Activated CD8-positive, alpha-beta memory T cell treated with anti-CD3 and anti-CD28 coated beads, Interleukin-2, amount 50 U/mL, for 48 hours (primary cell): ENCODE data around the gene FOXL3.

Experiments used
- DNase-seq: peaks from one replicate; pipeline ENCODE4 v3.0.0-alpha.2; 2020

FOXL3 gene

DNA sequence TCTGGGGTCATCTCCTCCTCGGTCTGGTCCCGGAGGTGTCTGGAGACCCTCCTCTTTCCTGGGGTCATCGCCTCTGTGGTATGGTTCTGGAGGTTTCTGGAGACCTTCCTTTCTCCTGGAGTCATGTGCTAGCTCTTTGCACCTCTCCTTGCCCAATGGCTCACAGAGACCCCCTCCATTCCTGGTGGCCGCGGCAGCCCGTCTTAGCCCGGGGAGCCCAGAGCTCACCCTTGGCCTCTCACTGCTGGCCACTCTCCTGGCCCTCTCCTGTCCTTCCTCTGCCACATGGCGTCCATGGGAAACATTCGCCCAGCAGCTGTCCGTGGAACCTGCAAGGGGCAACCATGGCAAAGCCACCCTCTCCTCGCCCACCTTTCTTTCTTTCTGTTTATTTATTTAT, 20.2 kb upstream of the FOXL3 start:
- DNase-seq: no peak

DNA sequence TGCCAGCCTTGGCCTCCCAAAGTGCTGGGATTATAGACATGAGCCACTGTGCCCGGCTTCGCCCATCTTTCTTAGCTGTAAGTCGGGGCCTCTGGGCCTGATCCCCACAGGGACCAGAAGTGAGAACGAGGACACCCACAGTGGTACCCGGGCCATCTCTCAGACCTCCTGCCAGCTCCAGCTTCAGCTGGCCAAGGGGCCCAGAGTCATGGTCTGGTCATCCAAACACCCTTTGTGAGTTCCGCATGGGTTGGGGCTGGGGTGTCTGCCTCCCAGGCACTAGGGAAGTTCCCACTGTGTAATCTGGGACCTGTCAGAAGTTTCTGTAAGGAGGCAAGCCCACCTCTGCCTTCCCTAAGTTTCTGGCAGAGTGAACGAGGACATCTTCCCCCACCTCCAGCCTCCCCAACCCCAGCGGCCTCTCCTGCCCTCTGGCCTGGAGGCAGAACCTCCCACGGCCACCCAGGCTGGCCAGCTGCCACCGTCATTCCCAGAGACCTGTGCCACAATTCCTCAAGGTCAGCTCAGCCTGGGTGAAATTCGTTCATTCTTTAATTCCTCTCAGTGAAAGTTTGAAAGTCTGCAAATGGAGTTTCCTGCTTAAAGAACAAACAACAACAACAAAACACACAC, 19.5 kb upstream of the FOXL3 start:
- no peak for DNase-seq

DNA sequence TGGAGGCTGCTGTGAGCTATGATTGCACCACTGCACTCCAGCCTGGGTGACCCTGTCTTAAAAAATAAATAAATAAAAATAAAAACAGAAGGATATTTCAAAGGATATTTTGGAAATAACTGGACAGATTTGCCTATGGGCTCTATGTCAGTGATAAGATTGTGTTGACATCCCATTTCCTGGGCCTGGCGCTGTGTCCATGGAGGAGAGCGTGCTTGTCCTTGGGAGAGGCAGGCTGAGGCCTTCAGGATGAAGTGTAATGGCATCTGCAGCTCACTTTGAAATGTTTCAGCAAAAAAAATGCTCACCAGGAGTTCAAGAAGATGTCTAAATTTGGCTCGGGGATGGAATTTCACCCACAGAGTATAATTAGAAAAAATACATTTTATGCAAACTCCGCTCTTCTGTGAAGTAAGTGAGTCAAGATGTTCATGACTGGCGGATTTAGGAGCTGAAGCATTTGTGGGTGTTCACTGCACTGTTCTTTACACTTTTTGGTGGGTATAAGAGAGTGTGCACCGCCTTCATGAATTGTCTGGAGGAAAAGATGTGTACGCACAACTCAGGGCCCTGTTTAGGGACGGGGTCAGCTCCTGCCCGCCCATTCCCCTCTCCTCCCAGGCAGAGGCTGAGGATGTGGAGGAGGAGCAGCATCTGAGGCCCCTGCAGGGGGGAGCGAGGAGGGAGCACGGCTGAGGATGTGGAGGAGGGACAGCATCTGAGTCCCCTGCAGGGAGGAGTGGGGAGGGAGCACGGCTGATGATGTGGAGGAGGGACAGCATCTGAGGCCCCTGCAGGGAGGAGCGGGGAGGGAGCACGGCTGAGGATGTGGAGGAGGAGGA, 18.5 kb upstream of the FOXL3 start:
- DNase-seq: no peak

DNA sequence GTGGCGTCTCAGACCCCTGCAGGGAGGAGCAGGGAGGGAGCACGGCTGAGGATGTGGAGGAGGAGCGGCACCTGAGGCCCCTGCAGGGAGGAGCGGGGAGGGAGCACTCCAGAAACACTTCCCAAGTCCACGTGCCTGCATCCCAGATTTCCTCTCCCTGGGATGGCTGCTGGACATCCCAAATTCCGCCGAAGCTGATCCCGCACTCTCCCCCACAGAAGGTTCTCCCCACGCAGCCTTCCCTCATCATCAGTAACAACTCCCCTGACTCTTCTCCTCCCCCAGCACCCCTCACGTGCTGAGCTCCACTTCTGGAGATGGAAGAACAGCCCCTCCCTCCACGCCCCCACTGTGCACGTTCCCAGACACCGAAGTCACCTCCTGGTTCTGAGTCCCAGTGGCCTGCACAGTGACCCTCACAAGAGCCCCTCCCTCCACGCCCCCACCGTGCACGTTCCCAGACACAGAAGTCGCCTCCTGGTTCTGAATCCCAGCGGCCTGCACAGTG, 17.8 kb upstream of the FOXL3 start:
- no peak for DNase-seq

DNA sequence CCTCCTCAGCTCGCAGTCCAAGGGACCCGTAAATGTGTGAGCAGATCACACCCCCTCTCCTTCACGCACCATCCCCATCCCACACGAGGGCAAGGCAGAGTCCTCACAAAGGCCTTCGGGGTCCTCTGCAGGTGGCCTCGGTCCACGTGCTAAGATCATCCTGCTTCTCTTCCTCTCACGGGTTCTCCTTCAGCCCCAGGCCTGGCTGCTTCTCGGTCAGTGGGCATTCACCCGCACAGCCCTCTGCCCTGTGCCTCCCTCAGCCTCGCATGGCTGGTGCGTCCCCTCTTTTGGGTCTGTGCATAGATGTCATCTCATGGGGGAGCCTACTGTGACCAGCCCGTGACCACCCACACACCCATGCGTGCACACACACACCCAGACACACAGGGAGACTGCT, 17.3 kb upstream of the FOXL3 start:
- DNase-seq: no peak

DNA sequence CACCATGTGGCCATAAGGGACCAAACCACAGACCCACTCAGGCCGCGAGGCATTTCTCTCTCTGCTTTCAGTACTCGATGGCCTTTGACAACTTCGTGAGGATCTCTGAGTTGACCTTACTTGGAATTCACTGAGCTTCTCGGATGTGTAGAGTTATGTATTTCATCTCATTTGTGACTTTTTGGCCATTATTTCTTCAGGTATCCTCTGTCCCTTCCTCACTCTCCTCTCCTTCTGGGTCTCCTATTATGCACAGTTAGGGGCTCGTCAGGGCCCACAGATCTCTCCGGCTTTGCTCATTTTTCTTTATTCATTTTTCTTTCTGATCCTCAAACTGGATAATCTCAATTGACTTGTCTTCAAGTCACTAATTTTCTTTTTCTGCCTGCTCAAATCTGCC, 16.6 kb upstream of the FOXL3 start:
- no peak for DNase-seq

DNA sequence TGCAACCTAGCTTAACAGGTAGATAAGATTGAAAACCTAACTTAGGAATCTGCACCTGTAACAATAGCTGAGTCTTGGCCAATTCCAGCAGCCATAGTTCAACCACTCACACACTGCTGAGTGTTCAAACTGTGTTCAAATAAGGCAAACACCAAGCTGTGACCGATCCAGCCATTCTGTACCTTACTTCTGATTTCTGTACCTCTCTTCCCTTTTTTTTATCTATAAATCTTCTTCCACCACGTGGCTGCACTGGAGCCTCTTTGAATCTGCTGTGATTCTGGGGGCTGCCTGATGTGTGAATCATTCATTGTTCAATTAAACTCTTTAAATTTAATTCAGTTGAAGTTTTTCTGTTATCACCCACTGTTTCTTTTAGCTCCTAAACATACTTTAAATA, 15.7 kb upstream of the FOXL3 start:
- no peak for DNase-seq

DNA sequence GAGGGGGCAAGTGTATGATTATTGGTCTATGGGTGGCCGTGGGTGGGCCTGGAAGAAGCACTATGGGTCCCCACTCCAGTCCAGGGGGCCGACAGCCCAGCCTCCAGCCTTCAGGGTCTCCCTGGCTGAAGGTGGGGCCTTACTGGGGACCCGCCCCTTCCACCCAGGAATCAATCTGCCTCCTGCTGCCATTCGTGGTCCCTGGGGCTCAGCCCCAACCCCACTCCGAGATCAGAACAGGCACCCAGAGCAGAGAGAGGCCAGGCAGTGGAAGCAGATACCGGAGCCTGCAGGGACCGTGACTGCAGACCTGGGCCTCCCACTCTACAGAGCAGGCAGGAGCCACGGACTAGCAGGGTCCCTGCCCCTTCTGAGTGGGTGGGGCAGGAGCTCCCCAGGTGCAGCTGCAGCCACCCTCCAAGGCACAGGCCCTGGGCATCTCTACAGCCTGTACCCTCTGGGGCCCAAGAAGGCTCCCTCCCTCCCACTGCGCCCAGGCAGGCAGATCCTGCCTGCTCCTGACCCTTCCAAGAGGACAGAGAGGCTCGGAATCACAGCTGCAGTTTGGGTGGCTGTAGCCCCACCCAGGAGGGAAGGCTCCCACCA, 13.6 kb upstream of the FOXL3 start:
- no peak for DNase-seq

DNA sequence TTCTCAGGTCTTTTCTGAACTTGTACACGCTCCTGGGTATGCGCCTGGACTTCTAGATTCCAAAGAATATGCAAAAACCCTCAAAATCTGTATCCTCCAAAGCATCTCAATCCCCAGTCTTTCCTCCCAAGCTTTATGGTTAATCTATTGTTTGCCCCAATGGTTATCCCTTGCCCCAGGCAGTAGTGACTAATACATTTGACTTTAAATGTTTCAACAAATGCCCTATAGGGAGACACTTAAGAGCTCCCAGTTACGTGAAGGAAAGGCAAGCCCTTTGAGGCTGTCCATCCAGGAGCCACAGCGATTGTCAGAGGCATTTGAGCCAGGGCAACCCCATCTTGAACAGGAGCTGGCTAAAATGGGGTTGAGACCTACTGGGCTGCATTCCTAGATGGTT, 12.7 kb upstream of the FOXL3 start:
- DNase-seq: no peak

DNA sequence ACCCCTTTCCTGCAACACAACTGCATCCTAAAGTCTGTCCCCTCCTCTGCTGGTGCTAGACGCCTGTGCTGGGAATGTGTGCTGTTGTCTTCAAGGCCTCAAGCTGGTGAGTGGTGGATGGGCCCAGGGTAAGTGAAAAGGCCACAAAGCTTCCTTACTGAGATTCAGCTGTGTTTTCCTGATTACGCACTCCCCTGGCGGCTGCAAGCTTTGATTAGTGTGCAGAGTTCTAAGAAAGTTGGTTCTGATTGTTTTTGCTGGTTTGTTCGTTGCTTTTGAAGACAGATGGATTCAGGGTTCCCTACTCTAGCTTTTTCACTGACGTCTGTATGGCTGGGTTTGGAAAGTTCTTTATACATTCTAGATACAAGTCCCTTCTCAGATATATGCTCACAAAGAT, 11.9 kb upstream of the FOXL3 start:
- DNase-seq: no peak

DNA sequence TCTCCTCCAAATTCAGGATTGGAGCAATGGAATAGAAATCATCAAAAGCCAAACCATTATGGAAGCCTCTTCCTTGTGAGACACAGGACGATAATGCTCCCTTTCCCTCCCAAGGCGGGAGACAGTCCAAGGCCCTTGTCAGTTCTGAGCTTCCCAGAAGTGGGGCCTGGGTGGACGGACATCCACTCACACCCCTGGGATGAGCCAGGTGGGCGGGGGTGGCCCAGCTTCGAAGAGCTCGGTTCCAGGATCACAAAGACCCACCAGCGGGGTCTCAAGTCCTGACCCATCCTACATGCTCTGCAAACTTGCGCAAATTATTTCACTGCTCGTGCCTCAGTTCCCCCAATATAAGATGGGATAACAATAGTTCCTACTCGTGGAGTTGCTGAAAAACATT, 10.1 kb upstream of the FOXL3 start:
- no peak for DNase-seq

DNA sequence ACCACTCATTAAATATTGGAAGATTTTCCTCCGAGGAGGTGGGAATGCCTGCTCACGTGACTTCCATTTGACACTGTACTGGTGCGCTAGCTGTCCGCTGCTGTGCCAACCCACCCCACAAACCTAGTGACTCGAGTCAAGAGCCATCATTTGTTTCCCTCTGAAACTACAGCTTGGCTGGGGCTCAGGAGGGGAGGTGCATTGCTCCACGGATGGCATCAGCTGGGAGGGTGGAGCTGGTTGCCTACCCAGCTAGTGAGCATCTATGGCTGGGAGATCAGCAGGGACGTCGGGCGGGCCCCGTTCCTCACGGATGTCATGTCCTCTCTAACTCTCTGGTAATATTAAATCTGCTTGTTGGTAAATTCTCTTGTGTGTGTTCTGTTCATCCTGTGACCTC, 9.5 kb upstream of the FOXL3 start:
- no peak for DNase-seq

DNA sequence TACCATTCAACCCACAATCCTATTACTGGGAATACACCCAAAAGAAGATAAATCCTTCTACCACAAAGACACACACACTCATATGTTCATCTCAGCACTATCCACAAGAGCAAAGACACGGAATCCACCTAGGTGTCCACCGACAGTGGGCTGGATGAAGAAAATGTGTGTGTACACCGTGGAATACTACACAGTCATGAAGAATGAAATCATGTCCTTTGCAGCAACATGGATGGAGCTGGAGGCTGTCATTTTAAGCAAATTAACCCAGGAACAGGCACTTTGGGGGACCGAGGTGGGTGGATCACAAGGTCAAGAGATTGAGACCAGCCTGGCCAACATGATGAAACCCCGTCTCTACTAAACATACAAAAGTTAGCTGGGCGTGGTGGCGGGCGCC, 8.3 kb upstream of the FOXL3 start:
- DNase-seq: no peak

DNA sequence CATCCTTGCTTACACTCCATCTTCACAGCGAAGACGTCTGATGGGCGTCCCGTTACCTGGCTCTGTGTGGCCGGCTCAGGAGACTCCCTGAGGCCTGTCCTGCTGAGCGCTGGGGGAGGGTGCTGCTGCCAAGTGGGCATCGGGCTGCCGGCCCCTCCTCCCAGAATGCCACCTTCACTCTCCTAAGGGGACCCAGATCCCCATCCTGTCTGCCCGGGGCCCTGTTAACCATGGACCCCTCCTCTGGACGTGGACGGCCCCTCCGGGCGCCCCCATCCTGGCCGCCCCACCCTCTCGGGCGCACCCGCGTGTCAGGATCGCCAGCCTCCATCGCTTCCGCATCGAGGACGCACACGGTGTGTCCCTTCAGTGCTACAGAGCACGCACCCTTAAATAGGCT, 7.3 kb upstream of the FOXL3 start:
- no peak for DNase-seq

DNA sequence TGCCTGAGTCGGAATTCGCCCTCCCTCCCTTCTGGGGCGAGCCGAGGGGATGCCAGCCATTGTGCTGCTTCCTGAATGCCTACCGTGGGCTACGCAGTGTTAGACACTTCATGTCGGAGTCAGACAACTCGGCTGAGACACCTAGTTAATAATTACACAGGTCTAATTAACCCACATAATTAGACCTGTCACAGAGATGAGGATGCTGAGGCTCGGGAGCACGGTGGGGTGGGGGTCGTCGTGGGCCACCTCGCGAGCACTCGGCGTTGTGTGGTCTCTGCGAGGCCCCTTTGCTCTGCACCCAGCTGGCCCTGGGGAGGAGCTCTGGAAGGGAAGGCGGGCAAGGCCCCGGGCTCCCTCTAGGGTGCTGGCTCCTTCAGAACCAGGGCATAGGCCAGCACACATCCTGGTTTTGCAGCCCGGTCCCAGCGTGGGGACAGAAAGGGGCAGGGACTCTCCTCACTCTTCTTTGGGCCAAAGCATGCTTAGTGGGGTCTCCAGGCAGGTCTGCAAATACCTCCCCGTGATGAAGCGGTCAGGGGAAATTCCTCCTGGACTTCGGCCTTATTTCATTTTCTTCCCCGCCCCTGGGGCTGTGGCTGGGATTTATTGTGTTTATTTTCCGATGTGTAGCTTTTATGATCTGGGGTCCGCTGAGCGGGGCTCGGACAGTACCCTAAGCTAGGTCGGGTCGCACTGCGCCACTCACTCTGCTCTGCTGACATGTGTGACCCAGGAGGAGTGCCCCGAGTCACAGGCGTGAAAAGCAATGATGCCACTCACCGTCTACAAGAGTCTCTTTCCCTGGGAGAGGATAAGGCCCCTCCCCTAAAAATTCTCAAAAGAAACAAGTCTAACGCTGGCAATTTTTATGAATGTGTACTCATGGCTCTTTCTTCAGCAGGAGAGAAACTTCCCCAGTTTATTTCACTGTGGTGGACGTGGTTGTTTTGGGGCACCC, 4.9 kb upstream of the FOXL3 start:
- DNase-seq: no peak

DNA sequence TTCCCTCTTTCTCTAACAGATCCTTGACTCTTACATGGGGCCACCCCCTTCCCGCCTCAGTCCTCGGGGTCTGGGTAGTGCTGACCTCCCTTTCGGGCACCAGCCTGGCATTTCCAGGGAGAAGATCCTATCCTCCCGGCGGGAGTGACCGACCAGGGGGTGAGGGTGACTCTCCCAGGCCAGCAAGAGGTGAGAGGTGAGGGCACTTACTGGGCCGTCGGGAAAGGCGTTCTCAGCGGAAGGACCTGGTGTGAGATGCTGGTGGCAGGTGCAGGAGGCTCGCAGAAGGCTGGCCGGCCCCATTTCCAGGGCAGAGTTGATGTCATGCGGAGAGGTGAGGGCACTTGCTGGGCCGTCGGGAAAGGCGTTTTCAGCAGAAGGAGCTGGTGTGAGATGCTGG, 4.2 kb upstream of the FOXL3 start:
- no peak for DNase-seq

DNA sequence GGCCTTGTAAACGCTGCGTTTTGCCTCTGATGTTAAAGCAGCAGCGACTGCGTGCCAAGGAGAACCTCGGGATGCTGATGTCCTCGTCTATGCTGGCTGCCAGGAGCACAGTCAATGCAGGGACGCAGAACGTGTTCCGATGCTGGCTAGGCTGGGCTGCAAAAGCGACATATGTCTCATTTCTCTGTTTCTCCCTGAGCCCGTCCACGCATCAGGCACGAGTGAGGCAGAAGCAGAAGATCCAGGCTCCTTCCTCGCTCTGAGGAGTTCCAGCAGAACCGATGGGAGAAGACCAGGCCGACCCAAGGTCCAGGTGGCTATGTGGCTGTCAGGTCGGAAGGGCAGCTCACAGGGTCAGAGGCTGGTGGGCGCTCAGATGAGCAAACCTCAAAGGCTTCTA, 3.7 kb upstream of the FOXL3 start:
- no peak for DNase-seq

DNA sequence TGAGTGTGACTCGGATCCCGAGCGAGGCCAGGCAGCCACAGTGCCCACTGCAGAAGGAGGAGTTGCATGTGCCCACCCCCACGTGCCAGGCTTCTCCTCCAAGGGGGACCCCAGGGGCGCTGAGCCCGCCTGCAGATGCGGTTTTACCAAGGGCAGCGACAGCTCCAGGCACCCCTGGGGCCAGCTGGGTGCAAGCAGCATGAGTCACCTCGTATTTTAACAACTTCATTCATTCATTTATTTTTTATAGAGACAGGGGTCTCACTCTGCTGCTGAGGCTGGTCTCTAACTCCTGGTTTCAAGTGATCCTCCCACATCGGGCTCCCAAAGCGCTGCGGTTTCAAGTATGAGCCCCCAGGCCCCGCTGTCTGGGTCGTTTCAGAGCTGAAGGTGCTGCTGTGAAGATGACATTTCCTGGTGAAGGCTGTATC, 1.3 kb upstream of the FOXL3 start:
- DNase-seq: no peak

DNA sequence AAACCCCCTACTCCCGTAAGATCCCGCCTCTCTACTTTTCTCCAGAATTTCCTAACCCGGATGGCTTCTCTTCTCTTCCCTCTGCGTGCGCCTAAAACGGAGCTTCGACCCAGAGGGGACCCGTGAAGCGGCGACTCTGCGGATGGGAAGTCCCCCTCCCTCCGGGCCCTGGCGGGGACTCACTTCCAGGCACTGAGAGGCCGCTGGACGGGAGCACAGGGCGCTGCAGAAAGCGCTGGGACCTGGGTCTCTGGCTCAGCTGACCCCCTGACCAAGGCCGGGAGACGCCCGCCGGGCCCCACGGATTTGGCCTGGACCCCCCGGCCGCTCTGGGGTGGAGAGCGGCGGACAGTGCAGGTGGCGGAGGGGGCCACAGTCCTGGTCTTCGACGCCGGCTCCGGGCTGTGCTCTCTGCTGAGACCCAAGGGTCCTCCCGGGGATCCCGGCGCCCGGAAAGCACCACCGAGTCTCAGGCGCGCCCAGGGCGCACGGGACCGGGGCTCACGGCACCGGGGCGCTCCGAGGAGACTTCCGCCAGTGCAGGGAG, 688 bp upstream of the FOXL3 start:
- no peak for DNase-seq

DNA sequence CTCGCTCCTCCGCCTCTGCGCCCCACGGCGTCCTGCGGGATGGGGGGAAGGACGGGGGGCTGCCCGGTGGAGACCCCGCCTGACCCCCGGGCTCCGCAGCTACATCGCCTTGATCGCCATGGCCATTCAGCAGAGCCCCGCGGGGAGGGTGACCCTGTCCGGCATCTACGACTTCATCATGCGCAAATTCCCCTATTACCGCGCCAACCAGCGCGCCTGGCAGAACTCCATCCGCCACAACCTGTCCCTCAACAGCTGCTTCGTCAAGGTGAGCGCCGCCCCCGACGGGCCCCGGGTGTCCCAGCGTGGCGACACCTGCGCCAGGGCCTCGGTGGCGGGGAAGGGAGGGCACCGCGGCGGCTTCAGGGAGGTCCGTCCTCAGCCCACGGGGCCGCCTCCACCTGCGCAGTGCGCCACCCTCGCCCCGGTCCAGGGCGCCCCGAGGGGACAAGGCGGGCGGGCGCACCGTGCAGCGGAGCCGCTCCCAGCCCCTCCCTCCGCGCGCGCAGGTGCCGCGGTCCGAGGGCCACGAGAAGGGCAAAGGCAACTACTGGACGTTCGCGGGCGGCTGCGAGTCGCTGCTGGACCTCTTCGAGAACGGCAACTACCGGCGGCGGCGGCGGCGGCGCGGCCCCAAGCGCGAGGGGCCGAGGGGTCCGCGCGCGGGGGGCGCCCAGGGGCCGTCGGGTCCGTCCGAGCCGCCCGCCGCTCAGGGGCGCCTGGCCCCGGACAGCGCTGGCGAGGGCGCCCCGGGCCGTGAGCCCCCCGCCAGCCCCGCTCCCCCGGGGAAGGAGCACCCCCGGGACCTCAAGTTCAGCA, 793 bp downstream of the FOXL3 start:
- DNase-seq: no peak

DNA sequence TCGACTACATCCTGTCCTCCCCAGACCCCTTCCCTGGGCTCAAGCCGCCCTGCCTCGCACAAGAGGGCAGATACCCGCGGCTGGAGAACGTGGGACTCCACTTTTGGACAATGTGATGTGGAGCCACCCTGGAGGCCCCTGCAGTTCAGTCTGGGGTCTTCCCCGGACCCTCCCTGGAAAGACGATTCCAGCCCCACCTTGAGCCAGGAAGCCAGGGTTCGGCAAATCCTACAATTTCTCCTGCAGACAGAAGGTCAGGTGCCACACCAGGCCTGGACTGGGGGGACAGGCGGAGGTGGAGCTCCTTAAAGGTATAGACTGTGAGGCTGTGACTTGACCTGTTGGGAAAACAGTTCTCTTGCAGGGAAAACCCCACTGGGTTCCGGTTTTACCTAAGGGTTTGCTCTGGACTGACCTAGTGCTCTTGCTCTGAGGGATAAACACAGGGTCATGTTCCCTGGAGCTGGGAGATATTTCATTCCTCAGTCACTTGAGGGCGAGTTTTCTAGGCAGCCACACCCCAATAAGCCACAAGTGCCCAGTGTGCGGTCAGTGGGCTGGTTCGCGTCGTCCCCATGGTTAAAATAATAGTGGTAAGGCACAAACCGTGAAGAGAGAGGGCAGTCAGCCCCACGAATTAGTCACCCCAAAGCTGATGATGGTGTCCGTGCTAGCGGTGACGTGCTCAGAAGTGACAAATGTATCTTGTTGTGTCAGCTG, 1.6 kb downstream of the FOXL3 start:
- no peak for DNase-seq
